NCI-H524 (cell line): ENCODE data around the gene PLB1.

Experiments used
- DNase-seq, 2 experiments: peaks; one replicate each; lab custom pipeline; 2025; lab: John Stamatoyannopoulos, UW

The PLB1 gene

DNA sequence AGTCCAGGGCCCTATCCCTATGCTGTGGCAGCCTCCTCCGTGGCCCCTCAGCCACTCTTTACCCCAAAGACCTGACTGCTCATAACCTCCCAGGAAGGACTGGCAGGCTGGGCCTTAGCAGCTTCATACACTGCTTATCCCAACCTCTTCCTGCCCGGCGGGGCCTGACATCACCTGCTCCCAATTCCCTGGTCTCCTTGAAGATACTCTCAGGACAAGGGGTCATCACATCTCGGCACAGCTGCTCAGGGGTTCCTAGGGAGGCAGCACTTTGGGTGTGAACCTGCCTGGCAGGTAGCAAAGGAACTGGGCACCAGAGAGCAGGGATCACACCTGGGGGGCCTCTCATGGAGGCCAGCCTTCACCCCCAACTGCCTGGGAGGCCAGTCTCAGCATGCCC lies 68.5 kb downstream of the PLB1 start:
- DNase-seq: no peak

DNA sequence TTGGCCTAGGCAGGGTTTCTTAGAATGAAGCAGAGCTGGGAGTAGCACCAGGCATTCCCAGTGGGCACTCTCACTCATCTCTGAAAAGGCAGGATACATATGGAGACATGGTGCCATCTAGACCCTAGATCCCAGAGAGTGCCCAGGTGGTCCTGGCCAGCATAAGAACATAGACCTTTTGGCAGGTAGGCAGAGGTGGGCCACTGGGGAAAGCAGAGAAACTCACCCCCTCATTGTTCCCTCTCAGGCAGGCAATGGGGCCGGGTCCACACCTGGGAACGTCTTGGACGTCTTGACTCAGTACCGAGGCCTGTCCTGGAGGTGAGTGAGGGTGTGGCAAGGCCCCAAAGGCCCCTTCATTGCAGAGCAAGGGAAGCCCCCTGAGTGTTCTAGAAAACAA lies 69.2 kb downstream of the PLB1 start:
- no peak for DNase-seq

DNA sequence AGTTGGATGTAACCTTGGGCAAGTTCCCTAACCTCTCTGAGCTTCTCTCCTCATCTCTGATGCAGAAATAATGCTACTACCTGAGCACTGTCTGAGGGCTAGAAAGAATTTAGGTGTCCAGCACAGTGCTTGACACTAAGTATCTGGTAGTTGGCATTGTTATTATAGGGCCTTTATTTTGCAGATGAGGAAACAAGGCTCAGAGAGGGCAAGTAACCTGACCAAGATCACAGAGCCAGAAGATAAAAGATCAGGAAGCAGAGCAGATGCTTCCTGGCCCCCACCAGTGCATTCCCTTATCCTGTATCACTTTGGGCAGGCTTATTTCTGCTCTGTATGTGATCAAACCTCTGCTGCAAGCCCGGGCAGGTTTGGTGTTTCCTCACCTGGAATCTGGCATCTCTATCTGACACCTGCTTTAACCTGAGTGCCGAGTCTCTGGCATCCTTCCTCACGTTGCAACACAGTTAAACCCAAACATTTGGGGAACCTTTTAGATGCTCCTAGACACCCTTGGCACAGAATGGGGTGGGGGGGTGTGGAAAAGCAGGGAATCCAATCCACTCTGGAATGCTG lies 69.9 kb downstream of the PLB1 start:
- DNase-seq: no peak

DNA sequence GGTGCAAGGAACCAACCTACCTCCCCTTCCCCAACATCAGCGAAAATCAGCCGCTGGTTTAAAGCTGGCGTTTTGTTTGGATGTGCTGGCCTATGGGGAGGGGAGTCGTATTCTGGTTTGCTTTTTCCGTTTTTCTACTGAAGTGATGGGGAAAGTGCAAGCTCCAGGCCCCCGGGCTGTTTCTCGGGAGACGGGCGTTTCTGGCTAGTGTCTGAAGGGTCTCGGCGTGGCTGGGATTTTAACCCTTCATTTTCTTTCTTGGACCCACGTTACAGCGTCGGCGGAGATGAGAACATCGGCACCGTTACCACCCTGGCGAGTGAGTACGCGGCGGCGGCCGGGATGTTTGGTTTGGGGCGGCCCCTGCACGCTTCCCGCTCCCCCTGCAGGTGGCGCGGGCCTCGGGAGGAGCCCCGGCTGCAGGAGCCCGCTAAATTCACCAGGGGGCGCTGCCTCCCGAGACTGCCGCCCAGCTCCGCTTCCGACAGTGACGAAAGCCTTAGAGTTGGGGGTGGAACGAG lies 70.7 kb downstream of the PLB1 start:
- peak; percentile 65 to 83 for DNase-seq

DNA sequence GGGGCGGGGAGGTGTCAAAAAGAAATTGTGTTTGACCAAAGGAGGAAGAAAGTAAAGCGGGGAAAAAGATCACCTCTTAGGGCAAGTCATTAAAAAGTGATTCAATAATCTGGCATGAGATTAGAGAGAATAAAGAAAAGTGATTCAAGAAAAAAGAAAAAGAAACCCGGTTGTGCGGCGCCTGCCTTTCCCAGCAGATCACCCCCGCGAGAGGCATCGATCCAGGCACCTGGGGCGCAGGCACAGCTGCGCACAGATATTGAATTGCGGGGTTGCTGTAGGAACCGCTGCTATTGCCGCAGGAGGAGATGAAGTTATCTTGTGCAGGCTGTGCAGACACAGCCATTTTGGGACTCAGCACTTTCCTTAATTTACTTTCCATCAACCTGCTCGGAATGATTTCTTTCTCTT lies 71.2 kb downstream of the PLB1 start:
- peak in 1 of 2 experiments; percentile 68 for DNase-seq

DNA sequence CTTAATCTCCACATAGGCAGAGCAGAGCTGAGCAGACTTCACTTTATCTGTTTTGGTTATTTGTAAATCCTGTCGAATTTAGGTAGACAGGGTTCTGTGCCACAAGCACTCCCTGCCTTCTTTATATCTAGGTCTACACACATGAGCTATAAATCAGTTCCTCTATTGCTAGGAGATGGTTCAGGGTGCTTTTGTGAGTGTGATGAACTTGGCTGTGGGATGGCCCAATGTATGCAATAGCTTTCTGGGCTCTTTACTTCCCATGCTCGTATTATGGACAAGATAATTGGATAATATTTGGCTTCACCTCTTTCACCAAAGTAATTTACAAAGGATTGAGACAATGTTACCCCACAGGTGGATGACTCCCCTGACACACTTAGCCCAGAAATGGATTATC lies 72.2 kb downstream of the PLB1 start:
- DNase-seq: no peak

DNA sequence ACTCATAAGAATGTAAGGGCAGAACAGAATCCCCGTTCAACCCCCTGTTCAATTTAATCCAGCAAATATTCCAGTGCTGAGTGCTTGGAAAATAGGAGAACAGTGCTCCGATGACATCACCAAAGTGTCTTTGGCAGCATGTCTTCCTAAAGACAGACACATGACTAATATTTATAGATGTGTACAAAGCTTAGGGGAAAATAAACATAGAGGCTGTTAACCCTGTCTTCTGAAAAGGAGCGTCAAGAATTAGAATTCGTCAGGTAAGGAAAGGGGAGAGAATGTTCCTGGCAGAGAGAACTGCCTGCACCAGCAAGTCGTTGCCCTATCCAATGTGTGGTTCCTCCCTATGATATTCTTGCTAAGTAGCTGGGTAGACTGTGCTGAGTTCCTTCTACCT lies 72.7 kb downstream of the PLB1 start:
- DNase-seq: no peak

DNA sequence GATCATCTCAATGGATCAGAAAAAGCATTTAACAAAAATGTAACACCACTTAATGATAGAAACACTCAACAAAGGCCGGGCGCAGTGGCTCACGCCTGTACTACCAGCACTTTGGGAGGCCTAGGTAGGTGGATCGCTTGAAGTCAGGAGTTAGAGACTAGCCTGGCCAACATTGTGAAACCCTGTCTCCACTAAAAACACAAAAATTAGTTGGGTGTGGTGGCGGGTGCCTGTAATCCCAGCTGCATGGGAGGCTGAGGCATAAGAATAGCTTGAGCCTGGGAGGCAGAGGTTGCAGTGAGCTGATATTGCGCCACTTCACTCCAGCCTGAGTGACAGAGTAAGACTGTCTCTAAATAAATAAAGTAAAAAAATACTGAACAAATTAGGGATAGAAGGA lies 74.6 kb downstream of the PLB1 start:
- no peak for DNase-seq

DNA sequence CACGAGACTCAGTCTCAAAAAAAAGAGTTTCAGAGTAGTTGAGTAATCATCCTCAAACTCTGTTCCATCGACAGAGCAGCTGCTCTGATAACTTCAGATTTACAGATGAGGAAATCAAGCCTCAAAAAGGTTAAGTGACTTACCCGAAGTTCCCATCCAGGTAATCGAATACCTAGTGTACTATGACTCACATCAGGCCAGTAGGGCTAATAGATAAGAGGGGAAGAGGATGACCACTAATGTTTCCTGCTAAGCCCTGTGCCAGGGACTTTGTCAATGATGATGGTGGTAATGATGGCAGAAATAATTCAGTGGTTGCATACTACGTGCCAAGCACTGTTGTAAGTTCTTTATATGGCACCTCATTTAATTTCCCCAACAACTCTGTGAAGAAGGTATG lies 80.9 kb downstream of the PLB1 start:
- no peak for DNase-seq

DNA sequence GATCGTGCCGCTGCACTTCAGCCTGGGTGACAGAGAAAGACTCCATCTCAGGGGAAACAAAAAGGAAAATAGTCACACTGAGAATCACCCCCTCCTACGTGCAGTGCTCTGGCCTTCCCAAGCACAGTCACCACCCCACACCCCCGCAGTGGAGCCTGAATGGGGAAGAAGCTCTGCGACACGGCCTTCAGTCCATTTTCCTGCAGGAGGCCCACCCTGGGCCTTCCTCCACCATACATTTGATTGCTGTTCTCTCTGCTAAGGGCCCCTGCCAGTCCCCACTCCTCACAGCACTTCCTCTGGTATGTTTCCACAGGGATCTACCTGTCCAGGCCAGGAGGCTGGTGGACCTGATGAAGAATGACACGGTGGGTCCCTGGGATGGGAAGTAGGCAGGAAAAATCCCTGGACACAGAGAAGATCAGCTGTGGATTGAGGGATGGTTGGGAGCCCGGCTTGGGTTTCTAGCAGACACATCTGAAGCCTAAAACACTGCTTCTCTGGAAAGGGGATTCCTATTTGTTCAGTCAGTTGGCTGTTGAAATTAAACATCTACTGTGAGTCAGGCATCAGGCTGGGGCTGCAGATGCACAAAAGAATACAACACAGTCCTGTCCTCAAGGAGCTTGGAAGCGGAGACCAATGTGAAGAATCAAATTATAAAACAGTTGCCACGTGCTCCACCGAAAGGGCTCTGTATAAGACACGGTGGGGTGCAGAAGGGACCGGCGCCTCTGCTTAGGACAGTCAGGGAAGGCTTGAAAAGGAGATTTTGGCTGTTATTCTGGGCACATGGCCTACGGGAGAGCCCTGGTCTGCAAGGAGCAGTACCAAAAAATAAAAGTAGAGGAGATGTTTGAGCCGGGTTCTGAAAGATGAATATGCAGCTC lies 82.2 kb downstream of the PLB1 start:
- no peak for DNase-seq

DNA sequence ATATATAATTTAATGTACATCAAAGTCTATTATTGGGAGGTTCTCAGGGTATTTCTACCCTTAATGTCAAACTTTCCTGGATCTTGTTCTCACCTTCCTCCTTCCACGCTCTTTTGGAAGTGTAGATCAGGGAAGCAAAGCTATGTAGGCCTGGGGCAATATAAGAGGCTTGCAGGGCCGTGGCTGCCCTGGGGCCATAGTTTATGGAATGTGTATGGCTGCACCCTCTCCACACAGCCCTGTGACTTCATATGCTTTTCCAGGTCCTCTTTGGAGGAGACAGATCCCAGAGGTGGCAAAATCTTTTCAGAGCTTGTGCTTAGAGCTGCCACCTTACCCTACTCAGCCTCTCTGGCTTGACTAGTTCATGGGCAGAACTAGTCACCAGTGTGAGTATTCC lies 82.9 kb downstream of the PLB1 start:
- no peak for DNase-seq

DNA sequence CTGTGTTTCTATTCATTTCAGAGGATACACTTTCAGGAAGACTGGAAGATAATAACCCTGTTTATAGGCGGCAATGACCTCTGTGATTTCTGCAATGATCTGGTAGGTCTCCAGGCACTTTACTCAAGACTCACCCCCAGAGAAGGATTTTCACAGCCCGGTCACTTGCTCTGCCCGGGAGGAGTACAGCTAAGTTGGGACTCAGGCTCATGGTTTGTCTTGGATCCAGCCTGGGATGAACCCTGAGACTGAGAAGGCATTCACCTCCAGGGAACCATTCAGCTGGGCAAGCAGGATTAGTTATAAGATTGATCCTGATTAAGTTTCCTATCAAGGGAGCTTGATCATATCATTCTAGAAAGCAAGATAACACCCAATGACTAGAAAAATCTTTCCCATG lies 83.7 kb downstream of the PLB1 start:
- DNase-seq: no peak

DNA sequence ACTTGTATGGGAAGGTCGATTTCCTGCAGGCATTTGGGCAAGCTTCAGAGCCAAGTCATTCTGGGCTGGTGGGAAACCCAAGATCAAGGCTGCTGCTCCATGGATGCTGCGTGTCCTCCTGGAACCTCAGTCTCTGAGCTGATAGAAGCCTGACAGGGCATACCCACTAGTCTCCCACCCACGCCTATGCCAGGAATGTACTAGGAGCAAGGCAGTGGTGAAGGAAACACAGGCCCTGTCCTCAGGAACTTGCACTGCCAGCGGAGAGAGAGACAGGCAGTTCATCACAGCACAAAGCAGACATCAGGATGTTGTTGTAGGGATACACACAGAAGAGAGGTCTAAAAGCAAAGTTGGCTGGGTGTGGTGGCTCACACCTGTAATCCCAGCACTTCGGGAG lies 84.2 kb downstream of the PLB1 start:
- DNase-seq: no peak

DNA sequence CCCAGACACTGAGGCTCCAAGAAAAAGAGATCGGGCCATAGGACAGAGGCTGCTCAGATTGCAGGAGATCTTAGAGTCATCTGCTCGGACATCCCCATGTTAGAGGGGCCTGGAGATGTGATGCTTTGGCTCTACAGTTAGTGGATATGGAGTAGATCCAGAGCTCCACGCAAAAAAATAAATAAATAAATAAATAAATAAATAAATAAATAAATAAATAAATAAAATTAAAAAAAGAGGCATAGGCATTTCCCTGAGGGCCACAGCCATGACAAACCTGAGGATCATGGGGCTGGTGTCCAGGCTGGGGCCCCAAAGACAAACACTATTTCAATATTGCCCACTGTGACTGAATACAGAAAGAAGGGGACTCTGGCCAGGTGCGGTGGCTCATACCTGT lies 85.5 kb downstream of the PLB1 start:
- DNase-seq: no peak

DNA sequence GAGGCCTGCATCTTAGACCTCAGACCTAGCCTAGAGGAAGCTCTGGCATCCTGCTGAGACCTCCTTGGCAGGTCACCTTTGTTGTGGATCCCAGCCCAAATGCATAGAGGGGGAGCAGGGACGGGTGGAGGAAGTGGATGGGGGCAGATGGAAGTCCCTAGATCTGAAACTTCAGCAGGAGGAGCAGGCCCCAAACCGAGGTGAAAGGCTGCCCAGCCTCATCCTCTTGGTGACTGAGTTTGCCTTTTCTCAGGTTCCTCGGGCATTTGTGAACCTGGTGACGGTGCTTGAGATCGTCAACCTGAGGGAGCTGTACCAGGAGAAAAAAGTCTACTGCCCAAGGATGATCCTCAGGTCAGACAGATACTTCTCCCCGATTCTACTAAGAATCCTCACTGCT lies 86.3 kb downstream of the PLB1 start:
- DNase-seq: no peak

DNA sequence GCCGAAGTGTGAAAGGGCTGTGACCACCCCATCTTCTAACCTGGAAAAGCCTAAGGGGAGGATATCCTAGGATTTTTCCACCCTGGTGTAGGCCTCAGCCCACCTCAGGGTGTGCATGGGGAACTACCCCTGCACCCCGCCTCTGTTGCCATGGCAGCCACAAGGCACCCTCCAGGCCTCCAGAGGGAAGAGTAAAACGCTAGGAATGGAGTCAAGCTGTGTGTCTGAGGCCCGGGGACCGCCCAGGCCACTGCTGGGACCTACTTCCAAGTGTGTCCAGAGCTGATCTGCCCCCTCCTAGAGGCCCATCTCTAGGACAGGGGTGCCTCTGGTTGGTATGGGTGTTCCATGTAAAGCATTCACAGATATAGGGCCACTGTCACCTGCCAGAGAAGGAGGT lies 86.7 kb downstream of the PLB1 start:
- no peak for DNase-seq

DNA sequence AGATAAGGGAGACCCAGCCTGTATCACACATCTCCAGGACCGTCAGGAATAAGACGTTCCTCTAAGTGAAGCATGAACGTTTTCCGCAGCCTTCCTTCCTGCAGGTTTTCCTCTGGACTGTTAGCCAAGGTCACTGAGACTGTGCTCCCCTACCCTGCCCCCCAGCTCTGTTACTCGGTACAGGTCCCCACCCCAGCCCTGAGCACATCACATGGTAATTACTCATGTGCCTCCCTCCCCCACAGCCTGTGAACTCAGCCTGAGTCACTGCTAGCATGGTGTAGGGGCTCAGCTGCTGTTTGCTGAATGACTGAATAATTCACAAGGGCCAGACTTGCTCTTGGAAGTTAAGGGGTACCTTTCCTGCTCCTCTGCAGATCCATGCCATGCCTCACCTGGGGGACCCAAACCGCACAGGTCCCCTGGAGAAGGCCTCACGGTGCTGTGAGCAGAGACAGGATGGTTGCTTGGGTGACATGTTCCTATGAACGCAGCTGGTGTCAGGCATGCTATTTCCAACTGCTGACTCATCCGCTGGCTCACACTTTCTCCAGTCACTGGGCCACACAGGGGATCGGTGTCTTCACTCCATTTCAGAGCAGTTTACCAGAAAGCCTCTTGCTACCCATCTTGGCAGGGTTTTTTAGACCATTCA lies 88.2 kb downstream of the PLB1 start:
- no peak for DNase-seq

DNA sequence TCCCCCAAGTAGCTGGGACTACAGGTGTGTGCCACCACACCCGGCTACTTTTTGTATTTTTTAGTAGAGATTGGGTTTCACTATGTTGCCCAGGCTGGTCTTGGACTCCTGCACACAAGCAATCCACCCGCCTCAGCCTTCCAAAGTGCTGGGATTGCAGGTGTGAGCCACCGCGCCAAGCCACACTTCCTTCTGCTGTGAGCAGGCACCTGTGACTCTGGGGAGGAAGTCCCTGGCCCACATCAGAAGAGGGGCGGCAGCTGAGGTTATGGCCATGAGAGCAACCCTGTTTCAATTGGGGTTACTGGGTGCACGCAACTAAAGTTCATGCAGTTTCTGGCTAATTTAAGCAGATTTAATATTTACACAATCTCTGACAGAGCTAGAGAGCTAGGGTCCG lies 91.0 kb downstream of the PLB1 start:
- DNase-seq: no peak

DNA sequence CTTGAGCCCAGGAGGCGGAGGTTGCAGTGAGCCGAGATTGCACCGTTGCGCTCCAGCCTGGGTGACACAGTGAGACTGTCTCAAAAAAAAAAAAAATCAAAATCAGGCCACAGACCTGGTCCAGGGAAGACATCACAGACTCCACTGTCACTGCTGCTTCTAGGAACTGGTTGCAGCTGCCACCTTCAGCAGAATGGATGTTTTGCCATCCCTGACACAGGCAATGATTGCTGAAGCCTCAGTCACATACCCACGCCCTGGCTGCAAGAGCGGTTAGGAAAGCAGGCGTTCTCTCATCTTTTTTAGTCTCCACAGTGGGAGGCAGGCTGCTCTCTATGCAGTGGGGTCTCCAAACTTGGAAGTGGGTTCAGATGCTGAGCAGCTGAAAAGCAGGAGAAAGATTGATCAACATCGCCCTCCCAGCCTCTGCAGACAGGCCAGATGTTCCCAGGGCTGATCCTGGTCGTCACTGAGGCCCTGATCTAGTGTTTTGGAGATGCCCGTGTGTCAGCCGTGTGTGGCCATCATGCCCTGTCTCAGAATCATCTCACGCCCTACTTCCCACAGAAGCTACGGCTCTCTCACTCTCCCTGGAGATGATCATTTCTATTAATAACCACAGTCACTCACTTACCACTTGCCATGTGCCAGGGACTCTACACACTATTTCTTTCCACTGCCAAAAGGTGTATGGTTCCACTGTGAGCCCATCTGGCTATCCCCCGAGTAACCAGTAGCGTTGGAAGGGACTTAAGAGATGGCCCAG lies 91.8 kb downstream of the PLB1 start:
- DNase-seq: no peak

DNA sequence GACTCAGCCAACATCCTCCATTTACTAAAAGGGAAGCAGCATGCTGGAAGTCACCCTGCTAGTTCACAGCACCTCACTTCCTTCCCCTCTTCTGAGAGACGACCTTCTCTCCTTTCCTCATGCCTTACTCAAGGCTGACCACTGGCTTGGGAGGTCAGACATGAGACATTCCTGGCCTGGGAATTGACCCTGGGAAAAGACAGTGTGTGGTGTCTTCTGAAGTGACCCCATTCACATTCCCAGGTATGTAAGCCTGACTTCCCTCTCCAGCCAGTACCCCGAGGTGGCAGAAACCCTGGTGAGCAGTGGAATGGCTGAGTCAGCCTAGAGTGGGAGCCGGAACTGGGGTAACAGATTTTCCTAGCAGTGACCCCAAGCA lies 92.4 kb downstream of the PLB1 start:
- no peak for DNase-seq

DNA sequence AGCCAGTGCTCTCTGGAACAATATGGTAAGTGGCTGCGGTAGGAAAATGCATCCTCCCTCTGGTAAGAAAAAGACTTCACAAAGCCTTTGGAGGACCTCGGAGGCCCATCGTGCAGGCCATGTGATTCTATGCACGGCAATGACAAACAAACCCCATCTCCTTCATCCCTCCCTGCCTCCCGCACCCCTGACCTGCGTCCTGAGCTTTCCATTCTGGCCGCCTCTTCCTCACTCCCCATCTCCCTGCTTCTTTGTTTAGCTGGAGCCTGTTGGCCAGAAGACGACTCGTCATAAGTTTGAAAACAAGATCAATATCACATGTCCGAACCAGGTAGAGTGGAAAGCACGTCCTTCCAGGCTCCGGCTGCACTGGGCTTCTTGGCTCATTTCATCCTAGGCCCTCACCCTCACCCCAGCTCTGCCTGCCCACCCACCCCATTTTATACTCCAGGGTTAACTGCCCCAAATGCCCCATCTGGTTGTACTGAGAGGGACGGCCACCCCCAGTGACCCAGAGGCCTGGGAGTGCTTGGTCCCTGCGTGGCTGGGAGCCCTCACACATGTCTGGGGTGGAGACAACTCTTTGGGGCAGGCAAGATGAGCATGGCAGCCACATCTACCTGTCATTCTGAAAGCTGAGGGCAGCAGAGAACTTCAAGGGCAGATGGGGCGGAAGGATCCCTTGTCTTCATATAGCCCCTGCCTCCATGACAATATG lies 94.0 kb downstream of the PLB1 start:
- DNase-seq: no peak
